HL-60/S4 treated with phorbol 12-myristate 13-acetate at 8.2 ng/mL for 4 days and 3 days (cell line): Measurements from ENCODE around the gene NHERF2.

Source experiments
- in situ Hi-C: fragments of 300-500 bp; cut with MboI; formaldehyde crosslinking; loops from 2 replicates; pipeline ENCODE4 v1.15.0; 2022; ENCODE audit warnings: low sequenced_read_pairs

Gene NHERF2

GRCh38 chr16:2026461-2027023 is at the start of gene NHERF2:
NHERF2 (plus strand) TSS chr16:2026902; CDS start chr16:2027006, 104 bp downstream.
- in situ Hi-C loops = no loop called here

GRCh38 chr16:1976951-1977874 is 49.5 kb upstream of the NHERF2 start:
- in situ Hi-C loops = no loop called here

GRCh38 chr16:1977875-1978268 is 48.8 kb upstream of the NHERF2 start:
- in situ Hi-C loops = no loop called here

DNA sequence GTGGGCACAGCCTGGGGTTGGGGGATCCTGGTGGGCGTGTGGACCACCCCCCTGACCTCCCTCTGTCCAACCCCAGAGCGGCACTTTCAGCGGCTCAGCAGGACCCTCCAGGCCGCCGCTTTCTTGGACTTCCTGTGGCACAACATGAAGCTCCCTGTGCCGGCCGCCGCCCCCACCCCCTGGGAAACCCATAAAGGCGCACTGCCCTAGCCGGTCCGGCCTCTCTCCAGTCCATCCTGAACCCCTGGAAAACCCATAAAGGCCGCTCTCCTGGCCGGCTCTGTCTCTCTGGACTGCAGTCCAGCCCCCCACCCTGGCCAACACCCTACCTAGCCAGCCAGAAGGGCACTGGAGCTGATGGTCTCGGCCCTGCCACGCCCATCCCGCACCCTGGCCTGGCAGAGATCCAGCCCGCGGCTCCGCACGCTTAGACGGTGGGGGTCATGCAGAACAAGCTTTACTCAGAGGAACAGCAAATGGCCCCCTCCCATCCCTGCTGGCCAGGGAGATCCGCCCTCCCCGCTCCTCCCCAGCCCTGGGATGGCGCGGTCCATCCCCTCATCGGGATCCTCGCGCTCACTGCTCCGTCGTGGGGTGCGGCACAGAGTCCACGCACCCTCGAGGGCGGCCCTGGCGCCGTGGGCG is 48.1 kb upstream of the NHERF2 start:
- in situ Hi-C loops = no loop called here

DNA sequence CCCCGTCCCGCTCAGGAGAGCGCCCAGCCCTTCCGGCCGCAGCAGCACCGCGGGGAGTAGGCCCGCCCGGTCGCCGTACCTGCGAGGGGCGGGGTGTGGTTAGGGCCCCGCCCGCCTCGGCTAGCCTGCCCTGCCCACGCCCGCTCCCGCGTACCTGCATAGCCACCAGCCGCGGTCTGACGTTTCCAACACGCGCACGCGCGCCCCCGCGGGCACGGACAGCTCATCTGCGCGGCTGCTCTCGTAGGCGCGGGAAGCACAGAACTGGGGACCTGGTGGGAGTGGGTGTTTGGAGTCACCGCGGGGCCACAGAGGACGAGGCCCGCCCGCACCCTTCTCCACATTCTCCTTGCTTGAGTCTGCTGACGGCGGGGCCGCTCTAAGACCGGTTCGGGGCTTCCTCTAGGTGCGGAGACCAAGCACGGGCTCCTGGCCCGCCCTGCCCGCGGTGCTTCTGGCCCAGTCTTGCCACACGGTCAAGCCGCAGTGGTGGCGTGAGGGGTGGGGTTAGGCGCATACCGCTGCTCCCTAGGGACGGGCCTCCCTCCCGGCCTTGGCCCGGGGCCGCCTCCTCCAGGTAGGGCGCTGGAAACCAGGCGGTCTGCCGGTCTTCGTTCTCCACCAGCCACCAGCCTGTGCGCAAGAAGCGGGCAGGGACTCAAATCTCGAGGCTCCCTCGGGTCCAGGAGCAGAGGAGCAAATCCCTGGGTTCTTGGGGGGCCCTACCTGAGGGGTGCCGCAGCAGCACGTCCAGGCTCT is 47.3 kb upstream of the NHERF2 start:
- in situ Hi-C loops = no loop called here

- in situ Hi-C loops = no loop called here
These were observed 46.5 kb upstream of the NHERF2 start for GRCh38 chr16:1980030-1980769.

DNA sequence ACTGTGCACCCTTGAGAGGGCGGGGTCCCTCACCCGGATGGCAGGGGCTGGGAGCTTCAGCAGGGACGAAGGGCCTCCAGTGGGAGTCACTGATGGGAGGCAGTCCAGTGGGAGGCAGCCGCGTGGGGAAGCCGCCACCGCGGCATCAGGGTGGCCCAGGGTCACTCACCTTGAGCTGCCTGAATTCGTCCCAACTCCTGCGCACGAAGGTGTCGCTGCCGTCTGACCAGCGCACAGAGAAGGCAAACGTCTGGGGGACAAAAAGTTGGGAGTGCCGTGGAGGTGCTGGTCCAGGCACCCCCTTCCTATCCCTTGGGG is 46.0 kb upstream of the NHERF2 start:
- in situ Hi-C loops = no loop called here

- in situ Hi-C loops = no loop called here
These were observed 45.3 kb upstream of the NHERF2 start, which contains the start of gene NOXO1 for GRCh38 chr16:1981398-1981836. NOXO1 (minus strand) TSS chr16:1981469; CDS start chr16:1981179, 290 bp downstream.

GRCh38 chr16:1982013-1982433 is 44.7 kb upstream of the NHERF2 start:
- in situ Hi-C loops = no loop called here

DNA sequence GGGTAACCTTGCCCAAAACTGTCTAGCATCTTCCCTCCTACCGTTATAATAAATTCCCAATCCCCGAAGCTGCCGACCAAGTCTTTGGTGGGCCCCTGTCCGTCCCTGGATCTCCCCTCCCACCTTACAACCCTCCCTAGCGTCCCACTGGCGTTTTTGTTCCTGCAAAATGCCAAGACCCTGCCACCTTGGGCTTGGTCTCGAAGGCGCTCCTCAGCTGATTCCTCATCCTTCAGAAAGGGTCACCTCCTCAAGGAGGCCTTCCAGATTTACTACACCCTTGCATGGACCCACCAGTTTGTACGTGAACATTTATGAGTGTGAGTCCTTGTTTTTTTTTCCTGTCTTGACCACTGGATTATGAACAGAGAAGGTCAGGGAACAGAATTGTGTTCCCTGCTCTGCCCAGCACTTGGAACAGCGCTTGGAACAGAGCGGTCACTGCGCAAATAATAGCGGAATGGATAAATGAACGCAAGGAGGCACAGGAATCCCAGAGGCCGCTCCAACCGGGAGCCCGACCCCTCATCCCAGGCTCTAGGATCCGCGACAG is 43.6 kb upstream of the NHERF2 start:
- in situ Hi-C loops = no loop called here

DNA sequence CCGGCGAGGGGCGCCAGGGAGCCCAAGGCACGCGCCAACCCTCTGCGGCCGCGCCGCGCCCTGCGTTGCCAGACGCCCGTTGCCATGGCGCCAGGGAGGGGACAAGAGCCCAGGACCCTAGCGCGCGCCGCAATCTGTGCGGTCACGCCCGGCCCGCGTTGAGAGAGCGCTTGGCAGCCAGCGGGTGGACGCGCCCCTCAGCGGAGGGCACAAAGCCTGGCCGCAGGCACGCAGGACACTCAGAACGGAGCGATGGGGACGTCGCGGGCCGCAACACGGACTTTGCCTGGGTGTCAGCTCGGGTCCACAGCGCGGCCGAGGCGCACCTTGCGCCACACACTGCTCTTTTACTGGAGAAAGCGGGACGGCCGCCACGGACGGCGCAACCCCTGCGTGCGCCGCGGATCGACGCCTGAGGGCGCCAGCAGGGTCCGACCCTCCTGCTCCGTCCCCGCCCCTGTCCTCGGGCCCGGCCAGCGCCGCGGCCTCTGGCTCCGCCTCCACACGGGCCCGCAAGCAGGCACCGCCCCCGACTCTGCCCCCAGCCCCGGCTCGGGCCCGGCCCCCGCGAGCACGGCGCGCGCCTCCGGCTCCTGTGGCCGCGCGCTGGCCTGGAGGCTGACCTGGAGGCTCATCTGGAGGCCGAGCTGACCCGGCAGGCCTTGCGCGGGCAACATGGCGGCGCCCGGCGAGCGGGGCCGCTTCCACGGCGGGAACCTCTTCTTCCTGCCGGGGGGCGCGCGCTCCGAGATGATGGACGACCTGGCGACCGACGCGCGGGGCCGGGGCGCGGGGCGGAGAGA is 43.0 kb upstream of the NHERF2 start, which contains the start of gene GFER:
TSS of gene GFER (plus strand) at position 650 of the 803 bp plus-strand sequence. CDS start at position 676, 26 bp downstream.
- in situ Hi-C loops = no loop called here

DNA sequence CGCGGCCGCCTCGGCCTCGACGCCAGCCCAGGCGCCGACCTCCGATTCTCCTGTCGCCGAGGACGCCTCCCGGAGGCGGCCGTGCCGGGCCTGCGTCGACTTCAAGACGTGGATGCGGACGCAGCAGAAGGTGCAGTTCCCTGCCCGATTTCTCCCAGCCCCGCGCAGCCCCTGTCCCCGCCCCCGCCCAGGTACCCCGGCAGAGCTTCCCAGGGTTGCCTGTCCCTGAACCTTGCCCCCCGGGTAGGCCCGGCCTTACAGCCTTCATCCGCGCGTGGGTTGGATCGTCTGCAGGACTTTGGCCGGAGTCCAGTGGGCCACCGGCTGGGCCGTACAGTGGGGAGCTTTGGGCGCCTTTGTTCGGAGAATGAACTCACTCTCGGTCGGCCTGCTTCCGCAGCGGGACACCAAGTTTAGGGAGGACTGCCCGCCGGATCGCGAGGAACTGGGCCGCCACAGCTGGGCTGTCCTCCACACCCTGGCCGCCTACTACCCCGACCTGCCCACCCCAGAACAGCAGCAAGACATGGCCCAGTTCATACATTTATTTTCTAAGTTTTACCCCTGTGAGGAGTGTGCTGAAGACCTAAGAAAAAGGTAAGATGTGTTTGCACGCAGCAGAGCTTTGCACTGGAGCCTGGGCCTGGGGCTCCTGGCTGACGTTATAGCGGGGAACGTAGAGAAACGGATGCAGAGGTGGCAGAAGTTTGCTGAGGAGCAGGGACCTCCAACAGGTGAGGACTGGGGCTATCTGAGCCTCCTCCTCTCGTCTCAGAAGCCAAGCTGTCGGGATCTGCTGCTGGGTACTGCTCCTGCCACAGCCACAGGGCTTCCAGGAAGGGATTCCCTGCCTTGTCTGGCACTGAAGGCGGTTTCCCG is 42.1 kb upstream of the NHERF2 start:
- in situ Hi-C loops = no loop called here

DNA sequence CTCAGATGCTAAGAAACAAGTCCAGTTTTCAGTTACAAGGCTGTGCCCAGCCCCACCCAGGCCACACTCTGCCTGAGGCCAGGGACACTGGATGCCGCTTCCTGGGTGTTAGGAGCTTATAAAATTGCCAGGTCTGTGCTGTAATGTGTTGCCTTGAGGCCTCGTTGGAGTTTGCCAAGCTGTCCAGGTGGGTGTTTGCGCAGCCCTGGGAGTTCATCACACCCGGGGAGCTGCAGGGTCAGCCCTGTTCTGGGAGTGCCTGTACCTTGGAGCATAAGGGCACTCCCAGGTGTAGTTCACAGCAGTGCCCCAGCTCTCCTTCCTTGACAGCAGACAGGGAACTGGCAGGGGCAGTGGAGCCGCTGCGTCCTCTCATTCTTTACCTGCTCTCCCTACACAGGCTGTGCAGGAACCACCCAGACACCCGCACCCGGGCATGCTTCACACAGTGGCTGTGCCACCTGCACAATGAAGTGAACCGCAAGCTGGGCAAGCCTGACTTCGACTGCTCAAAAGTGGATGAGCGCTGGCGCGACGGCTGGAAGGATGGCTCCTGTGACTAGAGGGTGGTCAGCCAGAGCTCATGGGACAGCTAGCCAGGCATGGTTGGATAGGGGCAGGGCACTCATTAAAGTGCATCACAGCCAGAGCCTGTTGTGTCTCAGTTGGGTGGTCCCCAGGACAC is 41.1 kb upstream of the NHERF2 start:
- in situ Hi-C loops = no loop called here

DNA sequence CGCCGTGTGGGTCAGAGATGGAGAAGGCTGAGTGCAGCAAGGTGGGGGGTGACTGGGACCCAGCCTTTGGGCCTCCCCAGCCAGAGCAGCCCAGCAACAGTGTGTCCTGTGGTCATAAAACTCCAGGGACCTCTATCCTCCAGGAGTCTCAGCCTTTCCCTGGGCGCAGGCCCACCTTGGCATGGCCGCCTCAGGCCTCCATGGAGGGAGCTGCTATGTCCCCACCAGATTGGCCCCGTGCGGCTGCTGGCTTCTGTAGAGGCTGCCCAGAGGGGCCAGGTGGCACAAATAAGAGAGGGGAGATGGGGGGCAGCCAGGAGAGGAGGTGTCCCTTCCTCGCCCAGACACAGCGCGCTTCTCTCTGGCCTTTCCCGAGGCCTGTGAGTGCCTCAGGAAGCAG is 39.5 kb upstream of the NHERF2 start:
- in situ Hi-C loops = no loop called here

- in situ Hi-C loops = no loop called here
These were observed 37.2 kb upstream of the NHERF2 start, which contains the start of gene SYNGR3 for GRCh38 chr16:1989209-1990100. SYNGR3 (plus strand) TSS chr16:1989970; CDS start chr16:1990103, 133 bp downstream.

DNA sequence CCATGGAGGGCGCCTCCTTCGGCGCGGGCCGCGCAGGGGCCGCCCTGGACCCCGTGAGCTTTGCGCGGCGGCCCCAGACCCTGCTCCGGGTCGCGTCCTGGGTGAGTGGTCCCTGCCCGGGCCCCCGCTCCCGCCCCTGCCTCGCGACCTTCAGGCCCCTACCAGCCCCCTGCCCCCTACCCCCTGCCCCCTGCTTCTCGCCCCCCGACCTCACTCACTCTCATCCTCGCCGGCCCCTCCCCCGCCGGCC is 36.7 kb upstream of the NHERF2 start:
- in situ Hi-C loops = no loop called here
